ENCODE results near the gene AKNAD1.

Gene AKNAD1

GRCh38 chr1:108832929-108833328 is 24.0 kb downstream of the AKNAD1 start:
- H3K79me2 ChIP-seq: no peaks in the 10 kb centered on the region
- H3K4me1 ChIP-seq: peaks cover 16% of the 10 kb centered on the region
- H3K9me3 ChIP-seq (ENCODE audit: control insufficient read depth, low read length): no peaks in the 10 kb centered on the region
- no peak overlapping the region for H3K4me2 ChIP-seq (ENCODE audit: low read length)
- no peaks in the 10 kb centered on the region for H3K27me3 ChIP-seq (ENCODE audit: control insufficient read depth, insufficient read depth, low read length)
- TF ChIP-seq CTCF (IDR thresholded peaks at IDR 0.05): no peak
- H3K36me3 ChIP-seq (ENCODE audit: control insufficient read depth, insufficient read depth, low read length): no peaks in the 10 kb centered on the region
- H3K27ac ChIP-seq: no peak overlapping the region
- no peak overlapping the region for H2AFZ ChIP-seq
- H3K4me3 ChIP-seq (ENCODE audit: low read depth, low read length): no peak overlapping the region
- no peak overlapping the region for H3K9ac ChIP-seq

GRCh38 chr1:108831225-108831624 is 25.7 kb downstream of the AKNAD1 start:
- H3K9me3 ChIP-seq (ENCODE audit: control insufficient read depth, low read length): no peaks in the 10 kb centered on the region
- H3K79me2 ChIP-seq: no peaks in the 10 kb centered on the region
- peak overlapping the region; percentile 69 for H3K27ac ChIP-seq
- no peak overlapping the region for H3K4me2 ChIP-seq (ENCODE audit: low read length)
- peak overlapping the region; percentile 81 for H2AFZ ChIP-seq
- H3K4me3 ChIP-seq (ENCODE audit: low read depth, low read length): no peak overlapping the region
- no peak overlapping the region for H3K9ac ChIP-seq
- H3K27me3 ChIP-seq (ENCODE audit: control insufficient read depth, insufficient read depth, low read length): no peaks in the 10 kb centered on the region
- no peak for TF ChIP-seq CTCF (IDR thresholded peaks at IDR 0.05)
- H3K4me1 ChIP-seq: peaks cover 16% of the 10 kb centered on the region
- no peaks in the 10 kb centered on the region for H3K36me3 ChIP-seq (ENCODE audit: control insufficient read depth, insufficient read depth, low read length)

DNA sequence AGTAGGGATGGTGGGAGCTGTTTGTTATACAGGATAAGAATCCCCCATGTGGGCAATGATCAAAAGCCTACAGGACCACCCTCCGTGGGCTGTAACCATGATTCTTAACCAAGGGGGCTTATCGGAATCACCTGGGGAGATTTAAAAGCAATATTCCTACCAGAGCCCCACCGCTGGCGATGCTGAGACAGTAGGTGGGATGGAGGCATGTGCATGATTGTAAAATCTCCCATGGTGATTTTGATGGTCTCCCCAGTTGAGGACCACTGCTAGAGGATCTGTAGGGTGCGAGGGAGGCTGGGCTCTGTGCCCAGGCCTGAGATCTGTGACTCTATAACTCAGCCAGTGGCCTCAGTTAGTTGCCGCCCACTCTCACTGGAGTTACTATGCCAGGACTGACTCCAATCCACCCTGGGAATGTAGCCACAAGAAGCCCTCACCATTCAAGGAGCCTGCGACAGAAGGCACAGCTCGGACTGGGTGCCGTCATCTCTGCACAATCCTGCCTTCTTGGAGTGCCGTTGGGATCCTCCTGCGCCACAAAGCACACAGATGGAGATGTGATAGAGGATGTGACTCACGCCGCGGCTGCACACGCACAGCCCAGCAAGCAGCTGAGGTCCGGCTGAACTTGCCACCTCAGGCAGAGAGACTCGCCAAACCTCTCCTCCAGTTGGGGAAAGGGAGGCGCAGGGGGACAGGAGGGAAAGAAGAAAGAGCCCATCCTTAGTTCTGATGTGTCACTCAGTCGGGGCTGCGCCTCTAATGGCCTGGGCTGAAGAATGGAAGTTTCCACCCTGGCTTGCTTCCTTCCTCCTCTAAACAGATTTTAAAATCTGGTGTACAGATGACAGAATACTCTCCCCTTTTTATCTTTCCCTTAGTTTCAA is 26.5 kb downstream of the AKNAD1 start:
- Histone ChIP-seq H3K27ac (peak overlapping the region; percentile 69), H3K27me3 (ENCODE audit: control insufficient read depth, insufficient read depth, low read length) (no peaks in the 10 kb centered on the region), H3K79me2 (no peaks in the 10 kb centered on the region), H3K9ac (no peak overlapping the region), H3K4me3 (ENCODE audit: low read depth, low read length) (no peak overlapping the region), H3K4me1 (peaks cover 16% of the 10 kb centered on the region), H2AFZ (peak overlapping the region; percentile 81), H3K36me3 (ENCODE audit: control insufficient read depth, insufficient read depth, low read length) (no peaks in the 10 kb centered on the region), H3K4me2 (ENCODE audit: low read length) (no peak overlapping the region), H3K9me3 (ENCODE audit: control insufficient read depth, low read length) (no peaks in the 10 kb centered on the region)
- TF ChIP-seq CTCF (IDR thresholded peaks at IDR 0.05): no peak

- no peak for TF ChIP-seq CTCF (IDR thresholded peaks at IDR 0.05)
- Histone ChIP-seq H3K36me3 (ENCODE audit: control insufficient read depth, insufficient read depth, low read length) (no peaks in the 10 kb centered on the region), H3K4me3 (ENCODE audit: low read depth, low read length) (no peak overlapping the region)
Measured at GRCh38 chr1:108829498-108829916, 27.4 kb downstream of the AKNAD1 start.

More at GRCh38 chr1:108829498-108829916, 27.4 kb downstream of the AKNAD1 start:
- H3K9me3 ChIP-seq (ENCODE audit: control insufficient read depth, low read length): no peaks in the 10 kb centered on the region
- H2AFZ ChIP-seq: peak overlapping the region; percentile 81
- no peaks in the 10 kb centered on the region for H3K27me3 ChIP-seq (ENCODE audit: control insufficient read depth, insufficient read depth, low read length)
- no peak overlapping the region for H3K4me2 ChIP-seq (ENCODE audit: low read length)
- H3K9ac ChIP-seq: no peak overlapping the region
- peaks cover 16% of the 10 kb centered on the region for H3K4me1 ChIP-seq
- H3K79me2 ChIP-seq: no peaks in the 10 kb centered on the region
- H3K27ac ChIP-seq: peak overlapping the region; percentile 12
